ENCODE measurements around the gene PRRT1.

Gene PRRT1

DNA sequence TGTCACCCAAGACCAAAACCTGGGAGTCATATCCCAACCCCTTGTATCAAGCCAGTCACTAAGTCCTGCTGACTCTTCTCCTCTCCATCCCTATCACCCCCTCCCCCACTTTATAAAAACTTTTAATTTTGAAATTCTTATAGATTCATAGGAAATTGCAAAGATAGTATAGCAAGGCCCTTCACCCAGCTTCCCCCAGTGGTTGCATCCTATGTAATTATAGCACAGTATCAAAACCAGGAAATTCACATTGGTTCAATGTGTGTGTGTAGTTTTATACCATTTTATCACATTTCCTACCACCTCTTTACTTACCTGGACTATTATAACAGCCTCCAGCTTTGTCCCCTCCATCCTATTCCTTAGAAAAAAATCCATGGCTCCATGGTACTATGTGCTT, 6.3 kb upstream of the PRRT1 start:
- Histone ChIP-seq H3K36me3 (peaks cover 18 to 72% (median 26%) of the 10 kb centered on the region in 3 donors), H3K27ac (no peak overlapping the region), H3K9me3 (no peaks in the 10 kb centered on the region), H3K4me1 (peaks cover 0 to 20% (median 13%) of the 10 kb centered on the region in 4 donors), H3K27me3 (no peaks in the 10 kb centered on the region), H3K4me3 (no peak overlapping the region)
- TF ChIP-seq, protein P1, sequence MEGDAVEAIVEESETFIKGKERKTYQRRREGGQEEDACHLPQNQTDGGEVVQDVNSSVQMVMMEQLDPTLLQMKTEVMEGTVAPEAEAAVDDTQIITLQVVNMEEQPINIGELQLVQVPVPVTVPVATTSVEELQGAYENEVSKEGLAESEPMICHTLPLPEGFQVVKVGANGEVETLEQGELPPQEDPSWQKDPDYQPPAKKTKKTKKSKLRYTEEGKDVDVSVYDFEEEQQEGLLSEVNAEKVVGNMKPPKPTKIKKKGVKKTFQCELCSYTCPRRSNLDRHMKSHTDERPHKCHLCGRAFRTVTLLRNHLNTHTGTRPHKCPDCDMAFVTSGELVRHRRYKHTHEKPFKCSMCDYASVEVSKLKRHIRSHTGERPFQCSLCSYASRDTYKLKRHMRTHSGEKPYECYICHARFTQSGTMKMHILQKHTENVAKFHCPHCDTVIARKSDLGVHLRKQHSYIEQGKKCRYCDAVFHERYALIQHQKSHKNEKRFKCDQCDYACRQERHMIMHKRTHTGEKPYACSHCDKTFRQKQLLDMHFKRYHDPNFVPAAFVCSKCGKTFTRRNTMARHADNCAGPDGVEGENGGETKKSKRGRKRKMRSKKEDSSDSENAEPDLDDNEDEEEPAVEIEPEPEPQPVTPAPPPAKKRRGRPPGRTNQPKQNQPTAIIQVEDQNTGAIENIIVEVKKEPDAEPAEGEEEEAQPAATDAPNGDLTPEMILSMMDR (IDR thresholded peaks at IDR 0.05) = no peak
- intact Hi-C loops (cut with DNase I; ENCODE audit: low total_unique reads) = no loop called here
- no peak for DNase-seq

DNA sequence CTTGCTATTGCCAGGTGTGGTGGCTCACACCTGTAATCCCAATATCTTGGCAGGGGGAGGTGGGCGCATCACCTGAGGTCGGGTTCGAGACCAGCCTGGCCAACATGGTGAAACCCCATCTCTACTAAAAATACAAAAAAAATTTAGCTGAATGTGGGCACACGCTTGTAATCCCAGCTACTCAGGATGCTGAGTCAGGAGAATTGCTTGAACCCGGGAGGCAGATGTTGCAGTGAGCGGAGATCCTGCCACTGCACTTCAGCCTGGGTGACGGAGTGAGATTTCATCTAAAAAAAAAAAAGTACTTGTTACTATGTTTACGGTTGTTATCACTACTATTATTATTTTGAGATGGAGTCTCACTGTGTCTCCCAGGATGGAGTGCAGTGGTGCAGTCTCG, 5.2 kb upstream of the PRRT1 start:
- Histone ChIP-seq H3K4me1 (peaks cover 0 to 32% (median 23%) of the 10 kb centered on the region in 4 donors), H3K9me3 (no peaks in the 10 kb centered on the region), H3K4me3 (no peak overlapping the region), H3K27ac (no peak overlapping the region), H3K27me3 (no peaks in the 10 kb centered on the region), H3K36me3 (peaks cover 13 to 61% (median 17%) of the 10 kb centered on the region in 3 donors)
- TF ChIP-seq, protein P1 (IDR thresholded peaks at IDR 0.05) = no peak
- no peak for DNase-seq
- intact Hi-C loops (cut with DNase I; ENCODE audit: low total_unique reads) = loop anchor here (2.0 kb wide), 1 partner anchor 18 kb away; no protein-coding TSS in a partner anchor

DNA sequence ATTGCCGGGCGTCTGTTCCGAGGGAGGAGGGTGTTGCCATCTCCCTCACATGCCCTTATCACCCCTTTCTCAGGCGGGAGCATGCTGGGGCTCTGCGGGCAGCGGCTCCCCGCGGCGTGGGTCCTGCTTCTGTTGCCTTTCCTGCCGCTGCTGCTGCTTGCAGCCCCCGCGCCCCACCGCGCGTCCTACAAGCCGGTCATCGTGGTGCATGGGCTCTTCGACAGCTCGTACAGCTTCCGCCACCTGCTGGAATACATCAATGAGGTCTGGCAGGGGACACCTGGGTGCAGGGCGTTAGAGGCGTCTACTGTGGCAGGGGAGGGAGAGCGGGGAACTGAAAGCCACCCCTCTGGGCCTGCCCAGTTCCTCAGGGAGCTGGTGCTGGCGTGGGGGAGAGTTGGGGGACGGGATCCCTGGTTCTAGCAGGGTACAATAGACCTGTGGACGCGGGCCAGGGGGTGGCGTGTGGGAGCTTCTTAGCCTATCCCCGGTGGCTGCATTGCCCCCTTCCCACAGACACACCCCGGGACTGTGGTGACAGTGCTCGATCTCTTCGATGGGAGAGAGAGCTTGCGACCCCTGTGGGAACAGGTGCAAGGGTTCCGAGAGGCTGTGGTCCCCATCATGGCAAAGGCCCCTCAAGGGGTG, 2.9 kb upstream of the PRRT1 start:
- peak overlapping the region; percentile 92 to 98 for H3K27ac ChIP-seq

DNA sequence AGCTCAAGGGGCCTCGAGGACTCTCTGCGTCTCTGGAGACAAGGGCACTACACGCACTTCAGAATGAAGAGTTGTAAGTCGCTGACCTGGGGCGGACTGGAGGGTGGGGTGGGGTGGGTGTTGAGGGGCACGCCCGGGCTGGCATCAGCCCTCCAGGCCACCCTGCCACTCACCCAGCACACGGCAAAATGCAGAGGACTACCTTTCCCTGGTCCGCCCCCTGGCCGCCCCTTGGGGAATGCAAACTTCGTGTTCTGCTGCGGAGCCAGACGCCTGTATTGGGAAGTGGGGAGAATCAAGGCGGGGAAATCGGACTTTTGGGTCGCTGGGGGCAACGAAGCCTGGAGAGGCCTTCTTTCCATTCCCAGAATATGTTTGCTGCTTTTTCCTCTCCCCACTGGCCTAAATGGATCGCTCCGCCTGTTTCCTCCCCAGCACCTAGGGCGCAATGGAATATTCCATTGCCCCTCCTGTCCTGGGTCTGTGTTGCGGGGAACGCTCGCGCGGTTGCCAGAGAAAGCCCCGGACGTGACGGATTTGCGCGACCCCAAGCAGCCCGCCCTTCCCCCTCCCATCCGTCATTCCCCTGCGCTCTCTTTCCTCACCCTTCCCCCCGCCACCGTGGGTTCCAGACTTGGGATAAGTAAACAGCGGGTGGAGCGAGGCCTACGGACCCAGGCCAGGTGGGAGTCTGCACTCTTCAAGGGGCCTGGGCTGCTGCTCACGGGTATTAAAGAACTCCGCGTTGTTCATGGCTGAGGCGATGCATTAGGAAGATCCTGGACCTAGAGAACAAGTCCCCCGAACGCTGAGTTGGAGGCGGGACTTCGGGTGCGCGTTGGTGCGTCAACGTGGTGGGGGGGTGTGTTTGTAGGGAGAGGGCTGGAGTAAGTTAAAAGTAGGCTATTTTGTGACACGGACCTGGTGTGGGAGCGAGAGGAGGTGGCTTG, 2.1 kb upstream of the PRRT1 start, which contains the start of gene PPT2:
TSS of gene PPT2 (plus strand) at position 578 of the 950 bp plus-strand sequence. CDS start 454 bp downstream, outside the sequence.
- intact Hi-C loops (cut with DNase I; ENCODE audit: low total_unique reads) = loop anchor here (2.0 to 5.0 kb wide), 2 partner anchors 35 to 67 kb away; no protein-coding TSS in a partner anchor
- TF ChIP-seq, protein P1 (IDR thresholded peaks at IDR 0.05) = peak in 1 of 2 experiments; percentile 18
- H3K27me3 ChIP-seq = no peaks in the 10 kb centered on the region
- H3K4me1 ChIP-seq = peaks cover 0 to 49% (median 39%) of the 10 kb centered on the region in 4 donors
- H3K36me3 ChIP-seq = peaks cover 18 to 40% (median 20%) of the 10 kb centered on the region in 3 donors
- peak within 1 kb of the TSS; percentile 67 to 81 for H3K4me3 ChIP-seq
- peak within 1 kb of the TSS; percentile 92 to 98 for H3K27ac ChIP-seq
- no peaks in the 10 kb centered on the region for H3K9me3 ChIP-seq
- DNase-seq = peak; percentile 94 to 97

More for the DNA sequence above, 2.9 kb upstream of the PRRT1 start:
- Histone ChIP-seq H3K4me3 (peak overlapping the region; percentile 67 to 81), H3K27me3 (no peaks in the 10 kb centered on the region), H3K36me3 (peaks cover 13 to 41% (median 17%) of the 10 kb centered on the region in 3 donors), H3K9me3 (no peaks in the 10 kb centered on the region), H3K4me1 (peaks cover 0 to 49% (median 39%) of the 10 kb centered on the region in 4 donors)
- intact Hi-C loops (cut with DNase I; ENCODE audit: low total_unique reads) = loop anchor here (2.0 to 5.0 kb wide), 2 partner anchors 36 to 67 kb away; no protein-coding TSS in a partner anchor
- TF ChIP-seq, protein P1 (IDR thresholded peaks at IDR 0.05) = peak; percentile 57 to 69
- peak; percentile 60 to 83 for DNase-seq

All from tibial artery (tissue), 4 donors.